Measurements from ENCODE around the gene SCPEP1.

DNA sequence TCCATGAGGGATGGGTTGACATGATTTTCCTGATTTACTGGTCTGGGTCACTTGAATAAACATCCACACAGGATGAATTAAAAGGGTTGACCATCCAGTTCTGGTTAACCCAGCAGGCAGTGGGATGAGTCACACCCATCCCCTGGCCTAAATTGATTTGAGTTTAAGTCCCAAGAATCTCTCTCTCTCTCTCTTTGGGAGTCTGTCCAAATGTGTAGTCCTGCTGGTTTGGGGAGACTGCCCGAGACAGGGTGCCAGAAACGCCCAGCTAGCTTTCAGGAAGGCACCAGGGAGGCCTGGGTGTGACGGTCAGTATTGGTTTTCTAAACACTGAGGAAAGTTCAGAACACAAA lies 38.8 kb downstream of the SCPEP1 start:
- TF ChIP-seq, protein P1, sequence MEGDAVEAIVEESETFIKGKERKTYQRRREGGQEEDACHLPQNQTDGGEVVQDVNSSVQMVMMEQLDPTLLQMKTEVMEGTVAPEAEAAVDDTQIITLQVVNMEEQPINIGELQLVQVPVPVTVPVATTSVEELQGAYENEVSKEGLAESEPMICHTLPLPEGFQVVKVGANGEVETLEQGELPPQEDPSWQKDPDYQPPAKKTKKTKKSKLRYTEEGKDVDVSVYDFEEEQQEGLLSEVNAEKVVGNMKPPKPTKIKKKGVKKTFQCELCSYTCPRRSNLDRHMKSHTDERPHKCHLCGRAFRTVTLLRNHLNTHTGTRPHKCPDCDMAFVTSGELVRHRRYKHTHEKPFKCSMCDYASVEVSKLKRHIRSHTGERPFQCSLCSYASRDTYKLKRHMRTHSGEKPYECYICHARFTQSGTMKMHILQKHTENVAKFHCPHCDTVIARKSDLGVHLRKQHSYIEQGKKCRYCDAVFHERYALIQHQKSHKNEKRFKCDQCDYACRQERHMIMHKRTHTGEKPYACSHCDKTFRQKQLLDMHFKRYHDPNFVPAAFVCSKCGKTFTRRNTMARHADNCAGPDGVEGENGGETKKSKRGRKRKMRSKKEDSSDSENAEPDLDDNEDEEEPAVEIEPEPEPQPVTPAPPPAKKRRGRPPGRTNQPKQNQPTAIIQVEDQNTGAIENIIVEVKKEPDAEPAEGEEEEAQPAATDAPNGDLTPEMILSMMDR (IDR thresholded peaks at IDR 0.05; ENCODE audit: insufficient read depth, low read length, poor library complexity, severe bottlenecking): no peak
- no peak for TF ChIP-seq EZH2phosphoT487 (conservative IDR thresholded peaks at IDR 0.05; ENCODE audit: low read length)

Data from SU-DHL-6 (cell line).